Adrenal gland (tissue), 5 donors: ENCODE data around the gene GMPPA.

Source experiments
- CTCF ChIP-seq, 6 experiments: fragments of 450-650 bp in 4 of 6; fragments of 200-600 bp in 2 of 6; sonication (generic) in 1 of 6; IDR thresholded peaks; 1 replicate in 5 of 6; 2 replicates in 1 of 6; pipeline versions ENCODE4 v1.5.1 to v1.8.0; 2016 to 2021; ENCODE audit warnings: antibody characterized with exemption in 6 of 6, mild to moderate bottlenecking in 2 of 6, moderate library complexity in 1 of 6
- POLR2A ChIP-seq, 2 donors: fragments of 450-650 bp; IDR thresholded peaks; one replicate each; pipeline ENCODE4 v1.6.1; 2017; ENCODE audit warnings: antibody characterized with exemption in 2 of 2, mild to moderate bottlenecking in 2 of 2, moderate library complexity in 1 of 2
- donor health status: DM: no; HTN: no; CAD: no.

DNA sequence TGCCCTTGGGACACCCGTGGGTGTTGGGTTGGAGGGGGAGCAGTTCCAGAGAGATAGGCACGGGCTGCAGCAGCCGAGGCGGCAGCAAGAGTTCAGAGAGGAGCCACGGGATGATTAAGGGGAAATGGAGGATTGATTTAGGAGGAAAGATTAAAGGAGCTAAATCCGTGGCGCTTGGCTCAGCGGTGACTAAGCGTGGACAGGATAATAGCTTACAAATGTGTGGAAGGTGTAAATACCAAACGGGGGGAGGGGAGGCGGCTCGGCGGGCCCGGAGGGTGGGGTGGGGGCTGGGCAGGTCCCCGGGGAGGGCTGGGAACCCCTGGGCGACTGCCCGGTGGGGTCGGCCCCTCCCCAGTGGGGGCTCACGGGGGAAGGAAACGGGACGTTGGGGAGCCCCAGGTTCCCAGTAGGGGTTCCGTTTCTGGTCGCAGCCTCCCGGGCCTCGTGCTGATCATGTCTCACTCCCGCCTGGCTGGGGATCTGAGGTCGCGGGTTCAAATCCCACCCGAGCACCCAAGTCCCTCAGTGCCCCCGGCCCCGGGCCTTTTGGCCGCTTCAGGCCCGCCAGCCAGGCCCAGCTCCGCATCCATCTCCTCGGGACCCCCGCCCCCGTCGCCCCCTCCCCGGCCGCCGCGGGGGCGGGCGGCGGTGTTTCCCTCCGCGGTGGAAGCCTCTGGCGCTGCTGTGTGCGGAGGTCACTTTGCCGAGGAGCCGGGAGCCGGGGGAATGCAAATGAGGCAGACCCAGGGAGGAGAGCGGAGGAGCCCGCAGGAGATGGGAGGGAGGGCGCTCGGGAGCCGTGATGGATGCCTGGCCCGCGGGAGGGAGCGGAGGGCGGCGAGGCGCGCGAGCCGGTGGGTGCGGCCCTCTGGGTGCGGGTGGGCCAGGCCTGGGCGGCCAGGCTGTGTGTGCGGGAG, 23.7 kb downstream of the GMPPA start:
- TF ChIP-seq CTCF (IDR thresholded peaks at IDR 0.05) (no peak), POLR2A (IDR thresholded peaks at IDR 0.05) (no peak)
